Measurements from ENCODE around the gene SUPT4H1. TPM values are rescaled to one million over a fixed set of nuclear protein-coding genes. Genes with fewer than 3 reads are reported as not detected.

The SUPT4H1 gene
- total and polyA plus RNA-seq, 7 donors, result 50.5 to 114 (median 65.3) TPM

- 63 to 83% methylated on average over 8 of the region's 8 CpGs for WGBS, 2 donors
- Histone ChIP-seq H3K27ac (peak overlapping the region; percentile 65 to 80 (median 75)), H3K9me3 (no peaks in the 10 kb centered on the region), H3K4me3 (peak overlapping the region; percentile 60 to 94 (median 73)), H3K27me3 (peaks cover 0 to 6% (median 0%) of the 10 kb centered on the region in 3 donors), H3K36me3 (peaks cover 0 to 8% (median 0%) of the 10 kb centered on the region in 4 donors), H3K4me1 (peaks cover 0 to 26% (median 22%) of the 10 kb centered on the region in 4 donors)
- no peak for DNase-seq
- intact Hi-C loops (cut with DNase I), result loop anchor here (2.0 to 5.0 kb wide), 4 partner anchors 29 to 189 kb away; partner anchors contain the start of genes MKS1, MTMR4, RNF43 and SUPT4H1
- TF ChIP-seq EP300 (IDR thresholded peaks at IDR 0.05) (no peak), POLR2AphosphoS5 (IDR thresholded peaks at IDR 0.05) (no peak), POLR2A (IDR thresholded peaks at IDR 0.05) (no peak), CTCF (IDR thresholded peaks at IDR 0.05) (no peak)
These were observed 28.5 kb downstream of the SUPT4H1 start for GRCh38 chr17:58323366-58324055.

DNA sequence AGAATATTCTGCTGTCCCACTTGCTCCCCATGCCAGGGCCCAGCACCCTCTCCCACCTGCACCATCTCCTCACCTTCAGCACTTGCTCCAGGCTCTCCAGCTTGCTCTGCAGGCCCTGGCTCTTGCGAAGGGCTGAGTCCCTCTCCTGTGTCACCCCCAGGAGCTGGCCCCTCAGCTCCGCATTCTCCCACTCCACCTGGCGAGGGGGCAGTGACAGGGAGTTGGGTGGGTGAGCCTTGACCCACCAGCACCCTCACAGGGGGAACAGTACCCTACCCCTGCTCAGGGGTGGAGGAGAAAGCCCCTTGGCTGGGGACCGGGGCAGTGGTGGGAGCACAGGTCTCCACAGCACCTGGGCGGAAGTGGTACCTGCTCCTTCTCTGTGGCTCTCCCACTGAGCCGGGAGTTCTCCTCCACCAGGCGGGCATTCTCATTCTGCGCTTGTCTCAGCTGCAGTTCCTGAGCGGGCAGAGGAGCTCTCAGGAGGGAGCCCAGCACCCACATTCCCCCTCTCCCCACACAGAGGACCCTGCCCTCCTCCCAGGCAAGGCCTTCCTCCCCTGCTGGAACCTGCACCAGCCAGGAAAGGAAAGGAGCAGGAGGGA is 29.3 kb downstream of the SUPT4H1 start:
- WGBS, 2 donors, result 97 to 98% methylated on average over 9 of the region's 9 CpGs
- no peak for DNase-seq
- intact Hi-C loops (cut with DNase I), result loop anchor here (5.0 kb wide), 3 partner anchors 95 to 190 kb away; partner anchors contain the start of genes MKS1, MTMR4 and RNF43

DNA sequence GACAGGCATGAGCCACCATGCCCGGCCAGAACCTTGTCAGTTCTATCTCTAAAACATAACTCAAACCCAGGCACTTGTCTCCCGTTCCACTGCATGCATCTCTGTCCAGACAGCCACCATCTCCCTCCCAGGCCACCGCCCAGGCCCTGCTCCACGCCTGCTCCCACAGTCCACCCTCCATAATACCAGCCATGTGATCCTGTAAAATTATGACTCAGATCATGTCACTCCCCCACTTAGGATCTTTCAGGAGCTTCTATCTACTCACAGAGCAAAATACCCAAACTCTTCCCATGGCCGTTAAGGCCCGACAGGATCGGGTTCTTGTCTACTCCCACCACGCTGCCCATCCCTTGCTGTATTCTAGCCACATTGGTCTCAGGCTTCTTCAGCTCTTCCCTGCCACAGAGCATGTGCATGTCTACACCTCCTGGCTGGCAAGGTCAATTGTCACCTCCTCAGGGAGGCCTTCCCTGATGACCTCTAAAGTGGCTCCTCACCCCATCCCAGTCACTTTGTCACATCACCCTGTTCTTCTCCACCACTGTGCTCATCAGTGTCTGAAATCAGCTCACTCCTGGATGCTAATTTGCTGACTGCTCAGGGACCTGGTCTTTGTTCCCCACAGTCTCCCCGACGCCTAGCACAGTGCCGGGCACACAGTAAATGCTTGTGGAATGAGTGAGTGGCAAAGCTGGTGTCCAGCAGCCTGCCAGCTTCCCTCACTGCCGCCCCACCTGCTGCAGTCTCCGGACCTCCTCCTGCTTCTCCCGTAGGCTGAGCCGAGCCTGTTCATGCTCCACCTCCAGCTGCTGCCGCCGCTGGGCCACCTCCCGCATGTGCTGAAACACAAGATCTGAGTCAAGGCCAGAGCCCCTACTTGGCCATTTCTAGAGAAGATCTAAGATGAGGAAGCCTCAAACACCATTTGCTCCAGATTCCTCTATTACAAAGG is 30.2 kb downstream of the SUPT4H1 start:
- Histone ChIP-seq H3K36me3 (peaks cover 0 to 8% (median 0%) of the 10 kb centered on the region in 4 donors), H3K4me3 (no peak overlapping the region), H3K9me3 (no peaks in the 10 kb centered on the region), H3K27me3 (peaks cover 0 to 6% (median 0%) of the 10 kb centered on the region in 3 donors), H3K4me1 (peaks cover 0 to 26% (median 22%) of the 10 kb centered on the region in 4 donors), H3K27ac (no peak overlapping the region)
- 92 to 95% methylated on average over 18 of the region's 18 CpGs for WGBS, 2 donors
- intact Hi-C loops (cut with DNase I), result loop anchor here (5.0 kb wide), 3 partner anchors 95 to 190 kb away; partner anchors contain the start of genes MKS1, MTMR4 and RNF43
- TF ChIP-seq EP300 (IDR thresholded peaks at IDR 0.05) (no peak), CTCF (IDR thresholded peaks at IDR 0.05) (no peak), POLR2AphosphoS5 (IDR thresholded peaks at IDR 0.05) (no peak), POLR2A (IDR thresholded peaks at IDR 0.05) (no peak)
- no peak for DNase-seq

More for the DNA sequence above, 29.3 kb downstream of the SUPT4H1 start:
- peaks cover 0 to 8% (median 0%) of the 10 kb centered on the region in 4 donors for H3K36me3 ChIP-seq
- peaks cover 0 to 6% (median 0%) of the 10 kb centered on the region in 3 donors for H3K27me3 ChIP-seq
- no peak for TF ChIP-seq POLR2A (IDR thresholded peaks at IDR 0.05)
- no peak for TF ChIP-seq POLR2AphosphoS5 (IDR thresholded peaks at IDR 0.05)
- no peak for TF ChIP-seq CTCF (IDR thresholded peaks at IDR 0.05)
- TF ChIP-seq EP300 (IDR thresholded peaks at IDR 0.05), result no peak
- H3K27ac ChIP-seq, result no peak overlapping the region
- H3K4me3 ChIP-seq, result no peak overlapping the region
- no peaks in the 10 kb centered on the region for H3K9me3 ChIP-seq
- peaks cover 0 to 26% (median 22%) of the 10 kb centered on the region in 4 donors for H3K4me1 ChIP-seq

GRCh38 chr17:58320570-58321323 is 31.3 kb downstream of the SUPT4H1 start:
- WGBS, 2 donors, result 94 to 95% methylated on average over 9 of the region's 9 CpGs
- no peak overlapping the region for H3K27ac ChIP-seq
- peaks cover 0 to 26% (median 22%) of the 10 kb centered on the region in 4 donors for H3K4me1 ChIP-seq
- TF ChIP-seq POLR2A (IDR thresholded peaks at IDR 0.05) (no peak), CTCF (IDR thresholded peaks at IDR 0.05) (no peak), POLR2AphosphoS5 (IDR thresholded peaks at IDR 0.05) (no peak), EP300 (IDR thresholded peaks at IDR 0.05) (no peak)
- peaks cover 0 to 8% (median 0%) of the 10 kb centered on the region in 4 donors for H3K36me3 ChIP-seq
- peaks cover 0 to 6% (median 0%) of the 10 kb centered on the region in 3 donors for H3K27me3 ChIP-seq
- peak; percentile 27 for DNase-seq
- H3K4me3 ChIP-seq, result no peak overlapping the region
- intact Hi-C loops (cut with DNase I), result loop anchor here (5.0 kb wide), 3 partner anchors 97 to 192 kb away; partner anchors contain the start of genes MKS1, MTMR4 and RNF43
- no peaks in the 10 kb centered on the region for H3K9me3 ChIP-seq

All from sigmoid colon (tissue), 7 donors.